Tibial nerve (tissue), 4 donors: ENCODE results near the gene HACD3. TPM values are rescaled to one million over a fixed set of nuclear protein-coding genes. Genes with fewer than 3 reads are reported as not detected.

Experiments
- DNase-seq, 2 donors: peaks; one replicate each; pipeline ENCODE4 v3.0.0-alpha.2; 2019; ENCODE audit warnings: low spot score in 2 of 2
- H3K27ac ChIP-seq, 4 donors: fragments of 200-600 bp; sonication (generic) in 3 of 4; one replicate each; pipeline ENCODE4 v1.5.1; 2017 to 2019; ENCODE audit warnings: mild to moderate bottlenecking in 1 of 4
- H3K27me3 ChIP-seq, 2 donors: fragments of 200-600 bp; sonication (generic) in 1 of 2; one replicate each; pipeline versions ENCODE4 v1.5.1 to v1.6.0; 2017 to 2019
- H3K36me3 ChIP-seq, 3 donors: fragments of 200-600 bp; sonication (generic); one replicate each; pipeline ENCODE4 v1.5.1; 2018 to 2019
- H3K4me1 ChIP-seq, 4 donors: fragments of 200-600 bp; sonication (generic) in 3 of 4; one replicate each; pipeline ENCODE4 v1.5.1; 2017 to 2019
- H3K4me3 ChIP-seq, 4 donors: fragments of 200-600 bp; sonication (generic) in 3 of 4; one replicate each; pipeline ENCODE4 v1.5.1; 2017 to 2019; ENCODE audit warnings: mild to moderate bottlenecking in 1 of 4, moderate library complexity in 1 of 4
- H3K9me3 ChIP-seq, 4 donors: fragments of 200-600 bp; sonication (generic) in 3 of 4; one replicate each; pipeline ENCODE4 v1.5.1; 2017 to 2019
- CTCF ChIP-seq, 5 experiments: fragments of 200-600 bp in 3 of 5; fragments of 450-650 bp in 2 of 5; sonication (generic) in 3 of 5; IDR thresholded peaks; one replicate each; pipeline ENCODE4 v1.5.1; 2016 to 2019; ENCODE audit warnings: antibody characterized with exemption in 5 of 5, mild to moderate bottlenecking in 3 of 5, moderate library complexity in 2 of 5
- EP300 ChIP-seq, 2 donors: sonication (generic); formaldehyde crosslinking; IDR thresholded peaks; one replicate each; pipeline ENCODE4 v1.6.1; 2017; ENCODE audit warnings: antibody characterized with exemption in 2 of 2, mild to moderate bottlenecking in 1 of 2
- POLR2A ChIP-seq, 2 donors: fragments of 450-650 bp; IDR thresholded peaks; one replicate each; pipeline ENCODE4 v1.6.1; 2017; ENCODE audit warnings: antibody characterized with exemption in 2 of 2, mild to moderate bottlenecking in 2 of 2, moderate library complexity in 2 of 2
- WGBS, 2 donors: methylation state at CpG; one replicate each; pipeline ENCODE4 v1.1.5; 2018; 5-methylcytosine and 5-hydroxymethylcytosine counted together
- total RNA-seq, 4 donors: library from RNA; depleted of rRNA; stranded (reverse); fragments of >200 nt; gene quantifications; one replicate each; pipeline ENCODE4 v1.1.0, GENCODE V29; 2016

HACD3 gene
- total RNA-seq, 4 donors from 2014 or later = 44.1 to 60.3 (median 49.8) TPM

- Histone ChIP-seq H3K9me3 (no peaks in the 10 kb centered on the region), H3K27ac (no peak overlapping the region), H3K36me3 (peaks cover 0 to 86% (median 0%) of the 10 kb centered on the region in 3 donors), H3K4me3 (no peak overlapping the region), H3K4me1 (no peaks in the 10 kb centered on the region), H3K27me3 (no peaks in the 10 kb centered on the region)
- 91 to 92% methylated on average over 6 of the region's 6 CpGs for WGBS, 2 donors
- TF ChIP-seq CTCF (IDR thresholded peaks at IDR 0.05) (no peak), POLR2A (IDR thresholded peaks at IDR 0.05) (no peak), EP300 (IDR thresholded peaks at IDR 0.05) (no peak)
- no peak for DNase-seq
Observed at GRCh38 chr15:65558997-65559760, 28.9 kb downstream of the HACD3 start.

DNA sequence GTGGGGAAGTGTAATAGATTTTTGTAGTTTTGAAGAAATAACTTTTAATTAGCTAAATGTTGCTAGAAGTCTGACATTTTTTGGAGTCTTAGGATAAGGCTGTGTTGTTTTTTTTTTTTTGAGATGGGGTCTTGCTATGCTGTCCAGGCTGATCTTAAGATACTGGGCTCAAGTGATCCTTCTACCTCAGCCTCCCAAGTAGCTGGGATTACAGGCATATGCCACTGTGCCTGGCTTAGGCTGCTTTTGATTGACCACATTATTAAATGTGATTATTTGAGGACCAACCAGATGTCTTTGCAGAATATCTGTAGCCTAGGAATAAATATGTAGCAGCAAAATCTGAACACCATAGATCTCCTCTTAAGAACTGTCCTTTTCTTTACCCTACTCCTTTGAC lies 29.7 kb downstream of the HACD3 start:
- no peak overlapping the region for H3K27ac ChIP-seq
- H3K36me3 ChIP-seq = peaks cover 0 to 86% (median 0%) of the 10 kb centered on the region in 3 donors
- TF ChIP-seq EP300 (IDR thresholded peaks at IDR 0.05) (no peak), POLR2A (IDR thresholded peaks at IDR 0.05) (no peak), CTCF (IDR thresholded peaks at IDR 0.05) (no peak)
- DNase-seq = no peak
- no peaks in the 10 kb centered on the region for H3K27me3 ChIP-seq
- no peaks in the 10 kb centered on the region for H3K9me3 ChIP-seq
- no peaks in the 10 kb centered on the region for H3K4me1 ChIP-seq
- H3K4me3 ChIP-seq = no peak overlapping the region

- Histone ChIP-seq H3K4me3 (no peak overlapping the region), H3K27me3 (no peaks in the 10 kb centered on the region), H3K9me3 (no peaks in the 10 kb centered on the region), H3K4me1 (no peaks in the 10 kb centered on the region), H3K27ac (no peak overlapping the region), H3K36me3 (peaks cover 0 to 86% (median 0%) of the 10 kb centered on the region in 3 donors)
- WGBS, 2 donors = 90 to 96% methylated on average over 5 to 6 of the region's 6 CpGs
- TF ChIP-seq POLR2A (IDR thresholded peaks at IDR 0.05) = no peak
- TF ChIP-seq EP300 (IDR thresholded peaks at IDR 0.05) = no peak
- TF ChIP-seq CTCF (IDR thresholded peaks at IDR 0.05) = no peak
- no peak for DNase-seq
Observed at GRCh38 chr15:65561934-65562333, 31.7 kb downstream of the HACD3 start.

DNA sequence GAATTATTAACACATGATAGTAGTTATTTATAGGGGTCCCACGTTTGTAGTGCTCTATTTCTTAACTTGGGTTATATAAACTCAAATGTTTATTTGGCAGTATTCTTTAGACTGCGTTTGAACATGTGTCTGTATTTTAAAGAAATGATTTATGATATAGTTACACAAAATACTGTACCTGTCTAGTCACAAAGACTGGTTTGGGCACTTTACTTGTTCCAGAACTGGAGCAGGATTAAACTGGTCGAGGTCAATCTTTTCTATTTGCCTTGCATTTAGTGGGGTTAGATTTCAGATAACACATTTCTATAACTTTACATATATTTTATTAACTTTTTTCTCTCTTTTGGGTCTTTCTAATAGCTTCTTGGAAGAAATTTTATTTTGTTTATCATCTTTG lies 39.5 kb downstream of the HACD3 start:
- DNase-seq = no peak
- TF ChIP-seq CTCF (IDR thresholded peaks at IDR 0.05) (no peak), EP300 (IDR thresholded peaks at IDR 0.05) (no peak), POLR2A (IDR thresholded peaks at IDR 0.05) (no peak)
- H3K4me1 ChIP-seq = no peaks in the 10 kb centered on the region
- no peak overlapping the region for H3K27ac ChIP-seq
- WGBS, 2 donors = 84 to 86% methylated on average over 3 of the region's 3 CpGs
- no peaks in the 10 kb centered on the region for H3K9me3 ChIP-seq
- peaks cover 0 to 94% (median 0%) of the 10 kb centered on the region in 3 donors for H3K36me3 ChIP-seq
- H3K4me3 ChIP-seq = no peak overlapping the region
- H3K27me3 ChIP-seq = no peaks in the 10 kb centered on the region

DNA sequence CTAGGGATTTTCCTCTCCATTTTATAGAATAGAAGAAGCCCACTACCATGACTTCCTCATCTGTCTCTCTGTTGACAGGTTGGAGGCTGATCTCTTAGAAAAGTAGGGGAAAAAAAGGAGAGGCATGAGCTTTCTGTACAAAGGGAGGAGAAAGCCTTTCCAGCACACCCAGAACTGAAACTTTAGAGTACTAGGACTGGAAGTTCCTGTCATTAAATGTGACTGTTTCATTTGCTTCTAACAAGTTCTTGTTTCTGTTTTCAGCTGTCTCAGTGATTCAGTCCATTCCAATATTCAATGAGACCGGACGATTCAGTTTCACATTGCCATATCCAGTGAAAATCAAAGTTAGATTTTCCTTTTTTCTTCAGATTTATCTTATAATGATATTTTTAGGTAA lies 41.7 kb downstream of the HACD3 start:
- no peak for TF ChIP-seq EP300 (IDR thresholded peaks at IDR 0.05)
- no peak for TF ChIP-seq POLR2A (IDR thresholded peaks at IDR 0.05)
- TF ChIP-seq CTCF (IDR thresholded peaks at IDR 0.05) = no peak
- Histone ChIP-seq H3K27ac (no peak overlapping the region), H3K9me3 (no peaks in the 10 kb centered on the region), H3K36me3 (peaks cover 0 to 88% (median 0%) of the 10 kb centered on the region in 3 donors), H3K4me3 (no peak overlapping the region), H3K4me1 (no peaks in the 10 kb centered on the region), H3K27me3 (no peaks in the 10 kb centered on the region)
- no peak for DNase-seq
- WGBS, 2 donors = 86 to 88% methylated on average over 2 of the region's 2 CpGs
